ENCODE data around the gene KLHL28.

KLHL28 gene

GRCh38 chr14:44961554-44962333, at the start of gene KLHL28, which contains the start of gene TOGARAM1:
Gene KLHL28 (minus strand): TSS chr14:44961947. CDS start chr14:44945928, 16,019 bp downstream.
Gene TOGARAM1 (plus strand): TSS chr14:44962190. CDS start chr14:44962422, 232 bp downstream.
- peak; percentile 94 for DNase-seq (ENCODE audit: low read depth)

GRCh38 chr14:45003924-45004323, 42.2 kb upstream of the KLHL28 start:
- DNase-seq (ENCODE audit: low read depth) = no peak

GRCh38 chr14:44995770-44996294, 34.1 kb upstream of the KLHL28 start:
- no peak for DNase-seq (ENCODE audit: low read depth)

- DNase-seq (ENCODE audit: low read depth) = no peak
Observed at GRCh38 chr14:44995196-44995595, 33.4 kb upstream of the KLHL28 start.

GRCh38 chr14:44990533-44990932, 28.8 kb upstream of the KLHL28 start:
- DNase-seq (ENCODE audit: low read depth) = no peak

GRCh38 chr14:44989497-44990440, 28.0 kb upstream of the KLHL28 start:
- no peak for DNase-seq (ENCODE audit: low read depth)

GRCh38 chr14:44988694-44989093, 26.9 kb upstream of the KLHL28 start:
- no peak for DNase-seq (ENCODE audit: low read depth)

GRCh38 chr14:44982594-44982993, 20.8 kb upstream of the KLHL28 start:
- DNase-seq (ENCODE audit: low read depth) = no peak

GRCh38 chr14:44981198-44981597, 19.5 kb upstream of the KLHL28 start:
- DNase-seq (ENCODE audit: low read depth) = no peak

- no peak for DNase-seq (ENCODE audit: low read depth)
Observed at GRCh38 chr14:44979740-44980356, 18.1 kb upstream of the KLHL28 start.

- no peak for DNase-seq (ENCODE audit: low read depth)
Observed at GRCh38 chr14:44979273-44979672, 17.5 kb upstream of the KLHL28 start.

GRCh38 chr14:44971459-44971858, 9.7 kb upstream of the KLHL28 start:
- no peak for DNase-seq (ENCODE audit: low read depth)

- no peak for DNase-seq (ENCODE audit: low read depth)
Observed at GRCh38 chr14:44970907-44971306, 9.2 kb upstream of the KLHL28 start.

- DNase-seq (ENCODE audit: low read depth) = no peak
Observed at GRCh38 chr14:44968714-44969113, 7.0 kb upstream of the KLHL28 start.

- DNase-seq (ENCODE audit: low read depth) = no peak
Observed at GRCh38 chr14:44966601-44967336, 5.0 kb upstream of the KLHL28 start.

GRCh38 chr14:44963775-44964380, 2.1 kb upstream of the KLHL28 start:
- no peak for DNase-seq (ENCODE audit: low read depth)

- no peak for DNase-seq (ENCODE audit: low read depth)
Observed at GRCh38 chr14:44963044-44963528, 1.3 kb upstream of the KLHL28 start.

- DNase-seq (ENCODE audit: low read depth) = peak; percentile 3
Observed at GRCh38 chr14:44962334-44963043, 742 bp upstream of the KLHL28 start.

GRCh38 chr14:44961151-44961553, 595 bp downstream of the KLHL28 start:
- peak; percentile 34 for DNase-seq (ENCODE audit: low read depth)

- no peak for DNase-seq (ENCODE audit: low read depth)
Observed at GRCh38 chr14:44960646-44961045, 1.1 kb downstream of the KLHL28 start.

All from stimulated activated CD8-positive, alpha-beta memory T cell treated with anti-CD3 and anti-CD28 coated beads, Interleukin-12 subunit alpha, Interleukin-12 subunit beta, amount 100 ng/mL, for 1 hour (primary cell).